SJSA1 (cell line): ENCODE measurements around the gene RYR2. TPM values are rescaled to one million over a fixed set of nuclear protein-coding genes. Genes with fewer than 3 reads are reported as not detected.

Source experiments
- DNase-seq, 2 experiments: peaks; one replicate each; pipeline ENCODE4 v3.0.0-alpha.2; 2015 to 2020; ENCODE audit warnings: low spot score in 2 of 2, low read depth in 1 of 2
- H3K27ac ChIP-seq: fragments of 250-450 bp; sonication (Bioruptor Pico); 2 replicates; pipeline ENCODE4 v1.5.1; 2020; ENCODE audit warnings: mild to moderate bottlenecking, moderate library complexity
- H3K27me3 ChIP-seq: fragments of 250-450 bp; sonication (Bioruptor Pico); replicated peaks from 2 replicates; pipeline ENCODE4 v1.5.1; 2020; ENCODE audit warnings: mild to moderate bottlenecking, moderate library complexity
- H3K36me3 ChIP-seq: fragments of 250-450 bp; sonication (Bioruptor Pico); 2 replicates; pipeline ENCODE4 v1.5.1; 2020; ENCODE audit warnings: mild to moderate bottlenecking
- H3K4me1 ChIP-seq: fragments of 250-450 bp; sonication (Bioruptor Pico); replicated peaks from 2 replicates; pipeline ENCODE4 v1.6.1; 2021; ENCODE audit warnings: mild to moderate bottlenecking
- H3K4me3 ChIP-seq: fragments of 250-450 bp; sonication (Bioruptor Pico); 2 replicates; pipeline ENCODE4 v1.5.1; 2020; ENCODE audit warnings: mild to moderate bottlenecking
- H3K9me3 ChIP-seq: fragments of 250-450 bp; sonication (Bioruptor Pico); replicated peaks from 2 replicates; pipeline ENCODE4 v1.5.1; 2020; ENCODE audit warnings: mild to moderate bottlenecking
- total RNA-seq: library from RNA; depleted of rRNA; stranded (reverse); fragments of >200 nt; shearing (Covaris generic); gene quantifications from 2 replicates; pipeline ENCODE4 v1.2.3, GENCODE V29; 2014

Gene RYR2
- total RNA-seq, 1 experiment from 2014 or later = not detected

- Histone ChIP-seq H3K9me3 (no peaks in the 10 kb centered on the region), H3K4me1 (no peaks in the 10 kb centered on the region), H3K27me3 (no peaks in the 10 kb centered on the region), H3K4me3 (no peak overlapping the region), H3K27ac (no peak overlapping the region), H3K36me3 (no peaks in the 10 kb centered on the region)
- no peak for DNase-seq
Observed at GRCh38 chr1:237431448-237431847, 389.5 kb downstream of the RYR2 start.

- Histone ChIP-seq H3K4me3 (no peak overlapping the region), H3K27ac (no peak overlapping the region), H3K4me1 (no peaks in the 10 kb centered on the region), H3K27me3 (no peaks in the 10 kb centered on the region), H3K36me3 (no peaks in the 10 kb centered on the region), H3K9me3 (no peaks in the 10 kb centered on the region)
- no peak for DNase-seq
Observed at GRCh38 chr1:237440346-237440745, 398.4 kb downstream of the RYR2 start.

- Histone ChIP-seq H3K27ac (no peak overlapping the region), H3K4me3 (no peak overlapping the region), H3K36me3 (no peaks in the 10 kb centered on the region), H3K27me3 (no peaks in the 10 kb centered on the region), H3K9me3 (no peaks in the 10 kb centered on the region), H3K4me1 (no peaks in the 10 kb centered on the region)
- DNase-seq = no peak
Observed at GRCh38 chr1:237444120-237444790, 402.3 kb downstream of the RYR2 start.

- Histone ChIP-seq H3K9me3 (no peaks in the 10 kb centered on the region), H3K27me3 (no peaks in the 10 kb centered on the region), H3K36me3 (no peaks in the 10 kb centered on the region), H3K27ac (no peak overlapping the region), H3K4me3 (no peak overlapping the region), H3K4me1 (no peaks in the 10 kb centered on the region)
- DNase-seq = no peak
Observed at GRCh38 chr1:237448042-237448441, 406.1 kb downstream of the RYR2 start.

GRCh38 chr1:237457573-237457972 is 415.6 kb downstream of the RYR2 start:
- H3K27ac ChIP-seq = no peak overlapping the region
- H3K9me3 ChIP-seq = no peaks in the 10 kb centered on the region
- no peak for DNase-seq
- no peaks in the 10 kb centered on the region for H3K36me3 ChIP-seq
- no peak overlapping the region for H3K4me3 ChIP-seq
- no peaks in the 10 kb centered on the region for H3K4me1 ChIP-seq
- H3K27me3 ChIP-seq = no peaks in the 10 kb centered on the region

GRCh38 chr1:237467320-237467719 is 425.3 kb downstream of the RYR2 start:
- H3K36me3 ChIP-seq = no peaks in the 10 kb centered on the region
- no peaks in the 10 kb centered on the region for H3K9me3 ChIP-seq
- H3K27me3 ChIP-seq = no peaks in the 10 kb centered on the region
- DNase-seq = no peak
- no peaks in the 10 kb centered on the region for H3K4me1 ChIP-seq
- H3K4me3 ChIP-seq = no peak overlapping the region
- no peak overlapping the region for H3K27ac ChIP-seq

GRCh38 chr1:237470712-237471338 is 428.8 kb downstream of the RYR2 start:
- Histone ChIP-seq H3K4me1 (no peaks in the 10 kb centered on the region), H3K9me3 (no peaks in the 10 kb centered on the region), H3K36me3 (no peaks in the 10 kb centered on the region), H3K4me3 (no peak overlapping the region), H3K27me3 (no peaks in the 10 kb centered on the region), H3K27ac (no peak overlapping the region)
- no peak for DNase-seq

- Histone ChIP-seq H3K36me3 (no peaks in the 10 kb centered on the region), H3K4me1 (no peaks in the 10 kb centered on the region), H3K27me3 (no peaks in the 10 kb centered on the region), H3K4me3 (no peak overlapping the region), H3K27ac (no peak overlapping the region), H3K9me3 (no peaks in the 10 kb centered on the region)
- no peak for DNase-seq
Observed at GRCh38 chr1:237471377-237471776, 429.4 kb downstream of the RYR2 start.

- no peak for DNase-seq
- Histone ChIP-seq H3K27ac (no peak overlapping the region), H3K27me3 (no peaks in the 10 kb centered on the region), H3K9me3 (no peaks in the 10 kb centered on the region), H3K4me1 (no peaks in the 10 kb centered on the region), H3K36me3 (no peaks in the 10 kb centered on the region), H3K4me3 (no peak overlapping the region)
Observed at GRCh38 chr1:237471956-237472355, 430.0 kb downstream of the RYR2 start.

GRCh38 chr1:237473854-237474253 is 431.9 kb downstream of the RYR2 start:
- H3K4me1 ChIP-seq = no peaks in the 10 kb centered on the region
- no peak overlapping the region for H3K4me3 ChIP-seq
- H3K36me3 ChIP-seq = no peaks in the 10 kb centered on the region
- no peaks in the 10 kb centered on the region for H3K27me3 ChIP-seq
- H3K27ac ChIP-seq = no peak overlapping the region
- DNase-seq = no peak
- H3K9me3 ChIP-seq = no peaks in the 10 kb centered on the region; the same call in 1 of the 2 replicates

- peaks cover under 1% of the 10 kb centered on the region; the same call in 1 of the 2 replicates for H3K9me3 ChIP-seq
- DNase-seq = no peak
- H3K36me3 ChIP-seq = no peaks in the 10 kb centered on the region
- no peak overlapping the region for H3K27ac ChIP-seq
- H3K4me1 ChIP-seq = no peaks in the 10 kb centered on the region
- no peaks in the 10 kb centered on the region for H3K27me3 ChIP-seq
- no peak overlapping the region for H3K4me3 ChIP-seq
Observed at GRCh38 chr1:237478082-237478481, 436.1 kb downstream of the RYR2 start.

- Histone ChIP-seq H3K4me3 (no peak overlapping the region), H3K27me3 (no peaks in the 10 kb centered on the region), H3K36me3 (no peaks in the 10 kb centered on the region), H3K4me1 (no peaks in the 10 kb centered on the region), H3K9me3 (peaks cover 4% of the 10 kb centered on the region; the same call in 1 of the 2 replicates), H3K27ac (no peak overlapping the region)
- no peak for DNase-seq
Observed at GRCh38 chr1:237478842-237479241, 436.9 kb downstream of the RYR2 start.

- Histone ChIP-seq H3K27ac (no peak overlapping the region), H3K27me3 (no peaks in the 10 kb centered on the region), H3K4me1 (no peaks in the 10 kb centered on the region), H3K4me3 (no peak overlapping the region), H3K36me3 (no peaks in the 10 kb centered on the region), H3K9me3 (peaks cover 4% of the 10 kb centered on the region; the same call in 1 of the 2 replicates)
- no peak for DNase-seq
Observed at GRCh38 chr1:237482777-237483176, 440.8 kb downstream of the RYR2 start.

- Histone ChIP-seq H3K4me1 (no peaks in the 10 kb centered on the region), H3K36me3 (no peaks in the 10 kb centered on the region), H3K4me3 (no peak overlapping the region), H3K27ac (no peak overlapping the region), H3K9me3 (no peaks in the 10 kb centered on the region), H3K27me3 (no peaks in the 10 kb centered on the region)
- DNase-seq = no peak
Observed at GRCh38 chr1:237492359-237492758, 450.4 kb downstream of the RYR2 start.
